GM19395 (cell line): ENCODE results near the gene DPP9.

Source experiments
- ATAC-seq: cut with Tn5 transposase; IDR thresholded peaks from one replicate; pipeline ENCODE4 v1.9.1; 2021; ENCODE audit warnings: mild to moderate bottlenecking, moderate library complexity; ENCODE audit not compliant: unreplicated experiment

Gene DPP9

GRCh38 chr19:4636761-4637160 lies 86.9 kb downstream of the DPP9 start:
- no peak for ATAC-seq

- ATAC-seq, result no peak
These were observed 87.4 kb downstream of the DPP9 start for GRCh38 chr19:4636151-4636717.

GRCh38 chr19:4635754-4636116 lies 87.9 kb downstream of the DPP9 start:
- no peak for ATAC-seq

- ATAC-seq, result no peak
These were observed 90.3 kb downstream of the DPP9 start for GRCh38 chr19:4633140-4633967.
